GM18861 (cell line): ENCODE results near the gene FAM3C.
"Not testable (repeated sequence)": the region's sequence is repeated elsewhere in the genome, so short reads cannot be mapped to it uniquely, and the experiment has no call there.

Experiments used
- ATAC-seq: cut with Tn5 transposase; IDR thresholded peaks from one replicate; pipeline ENCODE4 v1.9.1; 2021; ENCODE audit not compliant: unreplicated experiment

The FAM3C gene

DNA sequence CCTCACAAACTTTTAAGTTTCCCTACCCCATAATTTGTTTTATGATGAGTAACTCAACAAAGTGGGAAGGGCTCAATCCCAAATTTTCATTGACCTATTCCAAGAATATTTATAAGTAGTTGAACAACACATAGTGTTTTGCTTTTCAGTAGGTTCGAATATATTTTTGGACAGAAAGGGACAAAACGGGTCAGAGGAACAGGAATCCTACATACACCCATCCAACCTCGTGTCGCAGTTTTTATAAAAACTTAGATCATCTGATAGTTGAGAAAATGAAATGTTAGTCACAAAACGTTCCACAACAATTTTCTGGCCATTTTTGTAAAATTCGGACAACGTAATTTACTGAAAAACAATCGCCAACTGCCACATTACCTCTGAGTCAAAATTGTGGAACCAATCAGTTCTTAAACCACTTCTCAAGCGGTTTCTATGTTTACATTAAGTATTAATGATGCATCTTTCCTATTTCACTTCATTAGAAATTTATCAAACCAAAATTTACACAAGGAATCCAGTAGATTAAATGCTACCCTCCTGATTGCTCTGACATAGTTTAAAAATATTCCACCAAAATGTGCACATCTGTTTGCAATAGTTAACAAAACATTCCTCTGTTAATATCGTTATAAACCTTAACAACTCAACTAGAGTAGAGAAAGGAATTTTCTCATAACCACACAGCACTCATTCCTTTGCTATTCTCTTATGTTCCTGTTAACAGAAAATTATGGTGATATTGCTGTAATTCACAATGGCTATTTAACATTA lies 61.0 kb downstream of the FAM3C start:
- no peak for ATAC-seq

DNA sequence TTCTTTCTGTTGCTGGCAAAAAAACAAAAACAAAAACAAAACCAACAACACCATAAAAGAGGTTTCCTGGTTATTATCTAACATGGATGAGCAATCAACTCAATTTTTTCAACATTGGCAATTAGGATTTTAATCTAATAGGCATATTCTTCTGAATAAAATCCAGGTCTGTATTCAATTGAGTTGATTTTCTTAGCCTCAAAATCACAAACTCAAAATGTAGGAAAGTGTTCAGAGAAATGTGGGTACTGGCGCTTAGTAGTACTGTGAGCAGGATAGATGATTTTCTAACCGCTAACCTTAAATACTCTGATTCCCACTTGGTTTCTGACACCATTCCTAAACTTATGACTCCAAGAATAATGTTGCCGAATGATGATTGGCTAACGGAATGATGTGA lies 61.7 kb downstream of the FAM3C start:
- ATAC-seq, result no peak

DNA sequence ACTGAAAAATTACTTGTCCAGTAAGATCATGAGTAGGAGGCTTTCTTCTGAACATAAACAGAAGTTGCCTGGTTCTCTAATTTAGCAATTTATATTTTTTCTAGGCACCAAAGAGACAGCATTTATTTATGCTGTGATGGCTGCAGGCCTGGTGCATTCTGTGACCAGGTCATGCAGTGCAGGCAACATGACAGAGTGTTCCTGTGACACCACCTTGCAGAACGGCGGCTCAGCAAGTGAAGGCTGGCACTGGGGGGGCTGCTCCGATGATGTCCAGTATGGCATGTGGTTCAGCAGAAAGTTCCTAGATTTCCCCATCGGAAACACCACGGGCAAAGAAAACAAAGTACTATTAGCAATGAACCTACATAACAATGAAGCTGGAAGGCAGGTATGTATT lies 64.5 kb downstream of the FAM3C start:
- no peak for ATAC-seq

DNA sequence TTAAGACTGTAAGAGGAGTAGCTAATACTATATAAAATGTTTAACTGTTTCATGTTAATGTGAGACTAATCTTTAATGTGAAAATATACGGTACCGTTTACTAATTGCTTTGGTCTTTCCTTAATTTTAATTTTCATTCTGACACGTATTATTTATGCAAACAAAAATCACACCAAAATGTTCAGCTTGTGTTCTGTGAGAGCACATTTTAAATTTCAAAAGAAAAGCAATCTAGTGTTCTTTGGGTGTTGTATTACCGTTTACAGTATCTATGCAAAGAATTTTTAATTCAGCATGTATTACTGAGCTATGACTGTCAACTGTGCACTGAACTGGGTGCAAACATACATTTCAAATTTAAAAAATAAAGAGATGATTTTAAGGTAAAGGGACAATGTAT lies 65.1 kb downstream of the FAM3C start:
- ATAC-seq, result no peak

DNA sequence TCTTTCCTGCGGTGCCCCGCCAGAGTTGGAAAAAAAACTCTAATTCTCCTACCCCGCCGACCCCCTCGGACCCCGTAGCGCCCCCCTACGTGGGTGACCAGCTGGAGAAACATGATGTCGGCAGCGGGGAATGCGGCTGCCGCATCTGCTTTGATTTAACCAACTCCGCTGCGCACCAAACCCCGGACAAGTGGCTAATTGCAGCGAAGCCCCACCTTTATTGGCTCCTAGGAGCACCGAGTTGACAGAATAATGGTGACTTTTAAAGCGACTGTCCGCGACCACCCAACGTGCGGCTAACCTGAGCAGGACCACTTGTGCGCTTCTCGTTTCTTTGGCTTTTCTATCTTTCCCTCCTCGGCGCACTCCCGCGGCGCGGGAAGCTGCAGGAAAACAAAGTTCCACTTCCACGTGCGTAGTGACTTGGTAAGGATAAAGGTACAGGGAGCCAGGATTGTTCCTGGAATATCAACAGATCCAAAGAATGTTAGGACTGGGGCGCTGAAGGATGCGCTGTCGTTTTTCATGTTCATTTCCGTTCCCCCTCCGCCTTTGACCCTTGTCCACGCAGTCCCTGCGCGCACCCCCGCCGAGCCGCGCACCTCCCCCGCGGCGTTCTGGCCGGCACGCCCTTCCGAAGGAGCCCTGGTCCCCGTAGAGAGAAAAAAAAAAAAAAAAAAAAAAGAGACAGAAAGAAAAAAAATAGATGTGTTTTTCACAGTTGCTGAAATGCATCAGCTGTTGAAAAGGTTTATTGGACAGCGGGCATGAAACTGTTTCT lies 65.9 kb downstream of the FAM3C start:
- ATAC-seq, result no peak

DNA sequence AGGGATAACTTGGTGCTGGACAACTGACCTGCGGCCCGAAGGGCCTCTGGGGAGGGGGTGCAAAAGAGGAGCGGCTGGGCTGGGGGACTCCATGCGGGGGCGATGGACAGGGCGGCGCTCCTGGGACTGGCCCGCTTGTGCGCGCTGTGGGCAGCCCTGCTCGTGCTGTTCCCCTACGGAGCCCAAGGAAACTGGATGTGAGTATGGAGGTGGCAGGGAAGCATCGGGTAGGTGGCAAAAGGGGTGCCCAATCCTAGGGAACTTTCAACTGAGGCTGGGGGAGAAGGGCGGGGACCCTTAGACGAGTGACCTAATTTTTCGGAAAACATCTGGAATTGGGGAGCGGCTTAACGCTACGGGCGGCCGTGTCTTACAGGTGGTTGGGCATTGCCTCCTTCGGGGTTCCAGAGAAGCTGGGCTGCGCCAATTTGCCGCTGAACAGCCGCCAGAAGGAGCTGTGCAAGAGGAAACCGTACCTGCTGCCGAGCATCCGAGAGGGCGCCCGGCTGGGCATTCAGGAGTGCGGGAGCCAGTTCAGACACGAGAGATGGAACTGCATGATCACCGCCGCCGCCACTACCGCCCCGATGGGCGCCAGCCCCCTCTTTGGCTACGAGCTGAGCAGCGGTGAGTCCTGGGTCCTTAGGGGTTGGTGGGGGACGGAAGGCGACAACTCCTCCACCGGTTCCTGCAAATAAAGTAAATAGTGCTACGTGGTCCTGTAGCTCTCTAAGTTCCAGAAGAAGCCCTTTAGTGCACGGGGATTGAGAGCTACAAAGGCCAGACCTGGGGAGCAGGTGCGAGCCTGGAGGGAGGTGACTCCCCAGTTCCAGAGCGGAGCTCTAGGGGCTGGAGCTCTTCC lies 66.7 kb downstream of the FAM3C start:
- no peak for ATAC-seq

DNA sequence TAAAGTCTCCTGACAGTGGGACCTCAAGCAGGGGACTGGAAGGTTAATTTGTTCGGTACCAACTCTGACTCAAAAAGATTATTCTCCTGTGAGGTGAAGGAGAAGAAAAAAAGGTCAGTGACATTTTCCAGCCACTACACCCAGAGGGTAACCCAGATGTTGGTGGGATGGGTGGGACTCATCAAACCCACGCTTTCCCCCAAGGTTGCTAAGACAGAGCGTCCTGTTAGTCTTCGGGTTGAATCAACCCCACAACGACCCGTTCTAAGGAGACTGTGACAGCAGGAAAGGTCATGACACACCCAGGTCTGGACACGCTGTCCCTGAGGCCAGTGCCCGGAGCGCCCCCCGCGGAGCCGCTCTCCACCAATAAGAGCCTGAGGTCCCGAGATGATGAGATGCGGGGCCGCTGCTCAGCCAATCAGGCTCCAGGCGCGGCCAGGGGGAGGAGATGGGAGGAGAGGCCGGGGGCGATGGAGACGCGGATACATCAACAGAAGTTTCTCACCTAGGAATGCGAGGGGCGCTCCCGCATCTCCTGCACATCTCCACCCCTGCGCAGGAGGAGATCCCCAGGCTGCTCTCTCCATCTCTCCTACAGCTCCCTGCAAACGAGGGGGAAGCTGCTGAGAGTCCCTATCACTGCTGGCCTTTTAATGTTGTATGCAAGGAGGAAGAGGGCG lies 67.5 kb downstream of the FAM3C start, which contains the start of gene WNT16:
Gene WNT16, plus strand, starts transcription at position 493 of the 683 bp plus-strand sequence. CDS start 293 bp downstream, outside the sequence.
- no peak for ATAC-seq

DNA sequence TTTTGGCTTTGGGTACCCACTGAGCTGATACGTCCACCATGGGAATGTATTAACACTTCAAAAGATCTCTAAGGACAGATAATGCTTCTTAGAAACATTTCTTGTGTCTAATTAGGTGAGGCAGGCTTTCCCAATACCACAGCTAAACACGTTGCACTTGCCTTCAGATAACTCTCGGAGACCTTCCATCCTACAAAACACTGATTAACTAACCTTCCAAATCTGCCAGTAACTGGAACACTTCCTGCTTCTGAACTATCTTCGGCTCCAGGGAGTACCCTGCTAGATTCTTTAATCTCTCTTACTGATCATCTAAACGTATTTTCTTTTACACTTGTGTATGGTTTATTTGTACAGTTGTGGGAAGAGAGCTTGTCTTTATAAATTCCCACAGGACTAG lies 68.4 kb downstream of the FAM3C start:
- ATAC-seq, result no peak

DNA sequence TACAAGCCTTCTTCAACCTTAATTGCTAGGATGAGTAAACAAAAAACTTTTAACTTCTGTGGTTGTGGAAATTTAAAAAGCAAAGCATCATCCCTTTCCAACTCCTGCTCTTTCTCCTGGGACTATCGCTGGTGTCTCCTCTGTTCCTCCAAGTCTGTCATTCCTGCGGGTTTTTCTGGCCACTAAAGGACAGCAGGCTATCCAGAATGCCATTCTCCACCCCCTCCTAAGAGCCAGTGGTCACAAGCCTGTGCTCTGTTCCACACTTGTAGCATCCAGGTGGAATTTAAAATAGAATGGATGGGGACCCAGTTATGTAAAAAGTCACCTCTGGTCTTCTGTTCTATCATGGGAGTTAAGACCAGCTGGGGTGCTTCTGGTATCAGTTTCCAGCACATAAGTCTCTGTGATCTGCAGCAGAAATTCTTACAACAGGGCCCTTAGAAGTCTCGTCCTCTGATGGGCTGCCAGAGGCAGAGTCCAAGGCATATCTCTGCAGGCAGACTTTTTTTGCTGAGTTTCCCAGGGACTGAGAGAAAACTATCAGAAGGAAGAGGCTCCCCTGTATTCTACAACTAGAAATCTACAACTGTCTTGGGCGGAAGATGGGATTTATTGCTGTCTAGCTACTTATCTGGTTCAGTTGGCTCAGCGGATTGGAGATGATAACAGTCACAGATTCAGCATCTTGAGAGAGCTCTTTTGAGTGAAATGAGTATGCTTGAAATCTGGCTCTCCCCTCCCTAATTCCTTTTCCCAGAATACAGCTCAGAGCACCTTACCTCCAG lies 72.4 kb downstream of the FAM3C start:
- no peak for ATAC-seq

DNA sequence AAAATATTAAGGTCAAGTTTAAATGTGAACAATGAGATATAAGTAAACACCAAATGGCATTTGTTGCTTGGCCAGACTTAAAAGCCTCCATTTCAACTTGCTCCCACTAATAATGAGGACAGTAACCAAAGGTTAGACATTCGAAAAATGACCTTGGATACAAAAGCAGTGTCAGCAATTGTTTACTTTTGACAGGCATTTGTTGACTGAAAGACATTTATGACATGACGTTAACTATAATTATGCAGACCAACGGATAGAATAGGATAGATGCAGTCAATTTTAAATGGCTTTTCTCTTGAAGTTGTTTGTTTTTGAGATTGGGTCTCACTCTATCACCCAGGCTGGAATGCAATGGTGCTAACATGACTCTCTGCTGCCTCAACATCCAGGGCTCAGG lies 73.6 kb downstream of the FAM3C start:
- no peak for ATAC-seq

DNA sequence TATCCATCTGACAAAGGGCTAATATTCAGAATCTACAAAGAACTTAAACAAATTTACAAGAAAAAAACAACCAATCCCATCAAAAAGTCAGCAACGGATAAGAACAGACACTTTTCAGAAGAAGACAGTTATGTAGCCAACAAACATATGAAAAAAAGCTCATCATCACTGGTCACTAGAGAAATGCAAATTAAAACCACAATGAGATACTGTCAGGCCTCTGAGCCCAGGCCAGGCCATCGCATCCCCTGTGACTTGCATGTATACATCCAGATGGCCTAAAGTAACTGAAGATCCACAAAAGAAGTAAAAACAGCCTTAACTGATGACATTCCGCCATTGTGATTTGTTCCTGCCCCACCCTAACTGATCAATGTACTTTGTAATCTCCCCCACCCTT lies 80.9 kb downstream of the FAM3C start:
- ATAC-seq, result not testable (repeated sequence)

DNA sequence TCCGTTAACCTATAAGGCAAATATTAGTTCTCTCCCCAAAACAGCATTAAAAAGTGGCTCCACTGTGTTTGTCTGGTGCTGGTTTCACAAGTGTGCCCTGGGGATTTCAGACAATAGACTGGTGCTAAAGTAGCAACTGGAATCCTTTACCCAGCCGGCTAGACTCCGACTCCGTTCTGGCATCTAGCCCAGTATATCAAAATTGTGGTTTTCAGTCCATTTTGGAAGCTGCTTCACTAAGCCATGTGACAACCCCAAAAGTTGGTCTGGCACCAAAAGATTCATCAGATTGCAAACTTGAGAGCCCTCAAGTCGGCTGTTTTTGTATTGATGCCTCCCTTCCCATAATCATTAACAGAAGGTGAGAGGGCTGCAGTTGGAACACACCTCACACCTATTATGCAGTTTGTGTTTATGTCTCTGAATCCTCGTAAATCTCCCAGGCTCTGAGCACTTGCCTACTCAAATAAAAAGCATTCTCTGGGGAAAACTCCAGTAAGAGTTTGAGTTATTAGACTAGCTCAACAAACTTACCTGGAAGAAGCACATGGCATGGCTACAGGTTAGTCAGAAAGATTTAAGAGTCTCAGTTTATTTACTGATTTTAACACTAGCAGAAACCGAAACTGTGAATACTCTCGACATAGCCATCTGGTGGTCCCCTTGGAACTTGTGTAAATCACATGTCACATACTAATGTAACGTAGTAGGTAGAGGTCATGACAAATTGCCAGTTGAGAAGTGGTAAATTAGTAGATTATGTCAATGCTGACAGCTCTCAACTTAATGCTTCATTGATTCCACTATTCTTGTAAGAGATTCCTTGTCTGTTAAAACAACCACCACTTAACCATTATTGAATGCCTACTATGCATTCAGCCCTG lies 82.1 kb downstream of the FAM3C start:
- peak; percentile 94 for ATAC-seq

DNA sequence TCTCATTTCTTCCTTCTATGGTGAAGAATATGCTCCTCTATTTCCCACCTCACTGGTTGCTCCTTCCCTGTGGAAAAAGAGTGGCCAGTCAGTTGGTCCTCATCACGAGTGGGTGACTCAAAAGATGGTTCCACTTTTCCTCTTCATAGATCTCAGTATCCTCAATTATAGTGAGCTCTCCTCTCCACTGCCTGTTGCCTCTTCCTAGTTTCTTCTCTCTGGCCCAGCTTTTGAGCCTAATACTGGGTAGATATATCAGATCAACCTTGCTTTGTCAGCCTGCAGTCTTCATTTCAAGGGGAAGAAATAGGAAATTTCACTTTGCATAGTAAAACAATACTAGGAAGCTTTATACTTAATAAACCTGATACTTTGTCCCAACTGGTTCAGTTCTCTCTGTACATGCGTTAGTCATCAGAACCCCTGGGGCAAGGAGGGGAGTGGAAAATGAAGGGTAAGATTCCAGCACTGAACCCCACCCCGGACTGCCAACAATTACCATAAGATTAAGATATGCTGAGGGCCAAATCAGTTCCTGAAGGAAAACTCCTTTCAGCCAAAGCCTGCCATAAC lies 82.8 kb downstream of the FAM3C start:
- no peak for ATAC-seq

DNA sequence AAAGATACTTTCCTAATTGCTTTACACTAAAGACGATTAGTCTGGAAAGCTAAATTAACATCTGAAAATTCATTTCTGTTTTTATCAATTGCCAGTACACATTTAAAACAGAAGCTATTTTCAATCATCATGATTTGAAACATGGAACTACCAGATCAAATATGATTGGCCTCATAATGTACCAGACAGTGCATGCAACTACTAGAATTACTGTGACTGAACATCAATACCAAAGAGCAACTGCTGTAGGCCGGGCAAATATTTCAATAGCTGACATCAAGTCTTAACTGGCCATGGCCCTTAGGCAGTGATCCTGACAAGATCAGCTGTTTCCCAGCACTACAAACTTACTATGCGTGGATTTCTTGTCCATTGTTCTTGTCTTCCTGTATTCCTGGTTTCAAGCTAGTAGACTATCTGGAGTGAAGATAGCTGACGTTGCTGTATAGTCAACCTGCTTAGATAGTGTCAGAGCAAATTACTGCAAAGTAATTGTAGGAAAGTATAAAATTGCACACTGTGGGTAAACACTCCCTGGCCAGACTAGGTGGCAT lies 89.0 kb downstream of the FAM3C start:
- ATAC-seq, result no peak

DNA sequence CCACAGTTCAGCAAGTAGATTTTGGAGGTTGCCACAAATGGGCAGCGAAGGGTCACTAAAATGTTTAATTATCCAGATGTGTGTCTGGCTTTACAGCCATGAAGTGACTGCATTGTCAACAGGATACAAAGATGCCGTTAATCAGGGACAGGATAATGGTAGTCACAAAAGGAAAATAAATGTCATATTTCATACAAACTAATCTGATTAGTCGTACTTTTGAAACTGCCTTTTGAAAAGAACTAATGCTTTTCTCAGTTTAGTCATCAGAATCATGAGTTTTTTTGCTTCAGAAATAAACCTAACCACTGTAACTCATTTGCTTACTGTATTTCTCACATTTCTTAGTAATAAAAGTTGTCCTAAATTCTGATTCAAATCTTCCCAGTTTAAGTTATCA lies 89.5 kb downstream of the FAM3C start:
- no peak for ATAC-seq

DNA sequence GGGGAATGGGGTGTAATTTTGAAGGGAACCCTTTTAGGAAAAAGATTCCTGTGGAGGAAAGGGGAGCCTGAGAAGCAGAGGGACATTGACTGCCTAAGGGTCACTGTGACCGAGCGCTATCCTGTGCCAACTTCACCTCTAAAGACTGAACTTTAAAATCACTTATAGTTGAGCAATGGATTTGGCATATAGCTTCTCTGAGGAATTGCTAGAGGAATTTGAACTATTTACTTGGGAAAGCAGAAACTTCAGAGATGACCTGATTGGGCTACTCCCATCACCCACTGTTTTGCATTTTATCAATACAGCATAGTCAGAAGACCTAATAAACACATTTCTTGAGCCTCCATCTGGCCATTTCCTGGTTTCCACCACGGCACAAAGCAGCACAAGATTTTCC lies 91.0 kb downstream of the FAM3C start:
- no peak for ATAC-seq

DNA sequence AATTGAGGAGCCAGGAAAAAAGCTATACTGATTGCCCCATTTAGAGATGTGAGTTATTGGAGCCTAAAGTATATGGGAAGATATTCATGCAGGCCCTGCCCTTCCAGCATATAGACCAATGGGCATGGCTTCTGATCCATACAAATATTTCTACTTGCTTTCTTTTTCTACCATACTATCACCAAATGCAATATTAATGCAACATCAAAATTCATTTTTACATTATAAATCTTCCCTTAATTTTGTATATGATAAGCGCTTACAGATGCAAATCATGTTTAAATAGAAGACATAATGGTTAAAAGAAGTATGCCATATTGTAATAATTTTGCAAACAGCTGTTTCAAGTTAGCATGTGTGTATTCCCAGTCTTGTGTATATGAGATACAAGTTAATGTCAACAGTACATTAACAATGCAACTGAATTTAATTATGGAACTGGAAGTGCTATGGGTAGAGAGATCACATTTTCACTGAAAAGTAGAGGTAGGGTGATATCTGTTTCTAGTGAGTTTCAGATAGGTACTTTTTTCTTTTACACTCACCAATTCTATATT lies 91.9 kb downstream of the FAM3C start:
- no peak for ATAC-seq

DNA sequence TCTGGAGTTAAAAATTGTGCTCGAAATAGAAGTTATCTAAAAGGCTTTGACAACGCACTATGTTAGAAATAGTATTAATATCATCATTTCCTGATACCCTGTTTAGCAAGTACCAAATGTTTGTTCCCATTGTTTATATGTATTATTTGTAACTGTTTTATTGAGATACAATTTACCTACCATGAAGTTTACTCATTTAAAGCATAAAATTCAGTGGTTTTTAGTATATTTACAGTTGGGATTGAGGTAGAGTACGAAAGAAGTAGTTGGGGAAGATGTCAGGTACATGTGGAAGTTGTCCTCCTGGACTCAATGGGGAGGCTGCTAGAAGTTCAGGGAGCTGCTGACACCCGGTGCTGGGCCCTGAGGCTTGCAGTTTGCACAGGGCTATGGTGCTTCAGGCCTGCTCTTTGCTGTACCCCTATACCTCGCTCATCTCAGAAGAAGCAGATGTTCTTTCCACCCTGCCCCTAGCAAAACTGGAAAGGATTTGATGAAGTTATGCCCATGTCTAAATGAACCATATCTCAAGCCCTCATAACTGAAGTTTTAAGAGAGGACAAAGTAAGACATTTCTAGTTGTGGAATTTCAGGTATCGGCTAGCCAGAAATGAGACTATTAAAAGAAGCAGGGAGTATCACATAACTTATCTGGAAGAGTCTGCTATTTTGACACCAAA lies 92.5 kb downstream of the FAM3C start:
- no peak for ATAC-seq
